Breast epithelium (tissue), 3 donors: ENCODE data around the gene GP1BB.

Experiments used
- POLR2A ChIP-seq: fragments of 450-650 bp; IDR thresholded peaks from one replicate; pipeline ENCODE4 v1.6.1; 2016; ENCODE audit warnings: antibody characterized with exemption, mild to moderate bottlenecking, moderate library complexity
- POLR2AphosphoS5 ChIP-seq, 3 donors: sonication (generic); formaldehyde crosslinking; IDR thresholded peaks; one replicate each; pipeline ENCODE4 v1.6.1; 2017; ENCODE audit warnings: antibody characterized with exemption in 3 of 3
- TF ChIP-seq, protein P1 (sequence below), 3 donors: fragments of 450-650 bp; IDR thresholded peaks; one replicate each; pipeline ENCODE4 v1.5.1; 2016 to 2017; ENCODE audit warnings: antibody characterized with exemption in 3 of 3, mild to moderate bottlenecking in 3 of 3, moderate library complexity in 3 of 3

DNA sequence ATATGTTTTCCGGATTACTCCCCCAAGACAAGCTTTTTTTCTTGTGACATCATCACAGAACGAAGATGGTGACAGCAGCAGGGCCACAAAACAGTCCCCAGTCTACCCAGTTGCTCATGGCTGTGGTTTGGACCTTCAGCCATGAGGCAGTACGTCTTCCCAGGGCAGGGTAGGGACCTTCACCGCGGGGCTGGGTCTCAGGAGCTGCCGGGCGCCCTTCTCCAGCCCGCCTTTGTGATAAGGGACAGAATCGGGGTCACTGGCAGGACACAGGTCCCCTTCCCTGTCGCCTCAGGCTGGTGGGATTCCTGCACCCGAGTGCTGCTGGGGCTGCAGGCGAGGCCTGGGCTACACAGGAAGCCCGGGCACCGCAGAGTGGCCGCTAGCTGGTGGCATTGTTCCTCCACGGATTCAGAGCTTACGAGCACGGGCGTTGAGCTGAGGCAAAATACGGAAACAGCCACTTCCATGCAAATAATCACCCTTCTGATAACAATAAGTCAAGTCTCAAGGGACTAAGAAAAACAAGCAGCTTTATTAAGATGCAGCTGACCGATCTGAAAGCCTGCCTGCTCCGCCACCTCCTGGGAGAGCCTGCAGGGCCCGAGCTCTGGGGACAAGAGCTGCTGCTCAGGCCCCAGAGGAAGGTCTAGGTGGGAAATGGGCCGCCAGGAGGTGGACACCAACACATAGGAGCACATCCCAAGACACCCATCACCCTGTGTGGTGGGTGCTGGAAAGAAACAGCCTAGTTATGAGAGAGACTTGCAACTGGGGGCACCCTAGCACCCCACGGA is 49.5 kb downstream of the GP1BB start:
- TF ChIP-seq, protein P1, sequence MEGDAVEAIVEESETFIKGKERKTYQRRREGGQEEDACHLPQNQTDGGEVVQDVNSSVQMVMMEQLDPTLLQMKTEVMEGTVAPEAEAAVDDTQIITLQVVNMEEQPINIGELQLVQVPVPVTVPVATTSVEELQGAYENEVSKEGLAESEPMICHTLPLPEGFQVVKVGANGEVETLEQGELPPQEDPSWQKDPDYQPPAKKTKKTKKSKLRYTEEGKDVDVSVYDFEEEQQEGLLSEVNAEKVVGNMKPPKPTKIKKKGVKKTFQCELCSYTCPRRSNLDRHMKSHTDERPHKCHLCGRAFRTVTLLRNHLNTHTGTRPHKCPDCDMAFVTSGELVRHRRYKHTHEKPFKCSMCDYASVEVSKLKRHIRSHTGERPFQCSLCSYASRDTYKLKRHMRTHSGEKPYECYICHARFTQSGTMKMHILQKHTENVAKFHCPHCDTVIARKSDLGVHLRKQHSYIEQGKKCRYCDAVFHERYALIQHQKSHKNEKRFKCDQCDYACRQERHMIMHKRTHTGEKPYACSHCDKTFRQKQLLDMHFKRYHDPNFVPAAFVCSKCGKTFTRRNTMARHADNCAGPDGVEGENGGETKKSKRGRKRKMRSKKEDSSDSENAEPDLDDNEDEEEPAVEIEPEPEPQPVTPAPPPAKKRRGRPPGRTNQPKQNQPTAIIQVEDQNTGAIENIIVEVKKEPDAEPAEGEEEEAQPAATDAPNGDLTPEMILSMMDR (IDR thresholded peaks at IDR 0.05): no peak
- no peak for TF ChIP-seq POLR2AphosphoS5 (IDR thresholded peaks at IDR 0.05)
- TF ChIP-seq POLR2A: no peak
